Measurements from ENCODE around the gene ERBIN. TPM values are rescaled to one million over a fixed set of nuclear protein-coding genes. Genes with fewer than 3 reads are reported as not detected.

The ERBIN gene
- total and polyA plus RNA-seq, 9 of the 15 experiments (the other 6 are each of a cell fraction or from before 2014, with no cell fraction given): 11.9 to 72.8 (median 41.7) TPM

GRCh38 chr5:65925601-65926275 is 637 bp upstream of the ERBIN start (continued):
- TF ChIP-seq BRCA1 (IDR thresholded peaks at IDR 0.05) (no peak), BRCA1 (CRISPR knock-in tag; IDR thresholded peaks at IDR 0.05) (no peak), CAMTA2 (CRISPR knock-in tag; conservative IDR thresholded peaks at IDR 0.05) (no peak), EZH2 (IDR thresholded peaks at IDR 0.05; ENCODE audit: borderline replicate concordance, low read depth, low read length) (no peak), TAF1 (IDR thresholded peaks at IDR 0.05; ENCODE audit: control insufficient read depth, extremely low read depth, insufficient read depth, low read length, severe bottlenecking) (peak; percentile 84), PML (IDR thresholded peaks at IDR 0.05; ENCODE audit: low read length) (no peak; the same call in 1 of the 2 replicates), STAG1 (CRISPR knock-in tag; IDR thresholded peaks at IDR 0.05; ENCODE audit: borderline replicate concordance) (no peak; the same call in 1 of the 2 replicates), FOXP1 (CRISPR knock-in tag; IDR thresholded peaks at IDR 0.05) (peak; percentile 89; the same call in 1 of the 2 replicates), BRD4 (IDR thresholded peaks at IDR 0.05) (peak; percentile 74), NFIC (IDR thresholded peaks at IDR 0.05) (peak; percentile 63), HDAC2 (IDR thresholded peaks at IDR 0.05) (peak; percentile 8; the same call in 1 of the 2 replicates), CBFA2T3 (IDR thresholded peaks at IDR 0.05) (peak; percentile 3; the same call in 1 of the 2 replicates), RBM25 (IDR thresholded peaks at IDR 0.05; ENCODE audit: low read depth, low read length, severe bottlenecking) (peak; percentile 50), RAD21 (CRISPR knock-in tag; conservative IDR thresholded peaks at IDR 0.05 in 1 of 2, IDR thresholded peaks at IDR 0.05 in 1 of 2) (peak in 1 of 2 experiments; percentile 55; a peak in 2 of 4 replicates), CHAMP1 (IDR thresholded peaks at IDR 0.05) (no peak), SAP30 (IDR thresholded peaks at IDR 0.05; ENCODE audit: borderline replicate concordance, insufficient read depth, low read depth, low read length, poor library complexity, severe bottlenecking) (no peak), ZSCAN32 (CRISPR knock-in tag; IDR thresholded peaks at IDR 0.05) (no peak), TOE1 (IDR thresholded peaks at IDR 0.05; ENCODE audit: borderline replicate concordance) (peak; percentile 68), TOE1 (CRISPR knock-in tag; IDR thresholded peaks at IDR 0.05; ENCODE audit: borderline replicate concordance, low read depth) (peak; percentile 92; the same call in 1 of the 2 replicates), YY1 (IDR thresholded peaks at IDR 0.05; ENCODE audit: borderline replicate concordance in 1 of 3, control insufficient read depth in 1 of 3, extremely low read depth in 1 of 3, insufficient read depth in 3 of 3, insufficient read length in 1 of 3, insufficient replicate concordance in 2 of 3, low read depth in 1 of 3, low read length in 2 of 3) (peak in 2 of 3 experiments; percentile 63 to 80), EGR1 (conservative IDR thresholded peaks at IDR 0.05) (peak; percentile 47), NR2C1 (IDR thresholded peaks at IDR 0.05) (no peak), NR2C1 (tag; IDR thresholded peaks at IDR 0.05) (no peak)

Data from K562 (cell line).